ENCODE results near the gene CABP7. TPM values are rescaled to one million over a fixed set of nuclear protein-coding genes. Genes with fewer than 3 reads are reported as not detected.
"Not testable (repeated sequence)": the region's sequence is repeated elsewhere in the genome, so short reads cannot be mapped to it uniquely, and the experiment has no call there.

The CABP7 gene
- total RNA-seq, 1 experiment from 2014 or later: not detected

GRCh38 chr22:29739346-29739875 lies 19.6 kb downstream of the CABP7 start:
- Histone ChIP-seq H3K36me3 (replicated peaks; ENCODE audit: control insufficient read depth, insufficient read depth, low read length) (no peaks in the 10 kb centered on the region; the same call in 1 of the 2 replicates), H3K27me3 (ENCODE audit: control insufficient read depth, insufficient read depth, low read length) (no peaks in the 10 kb centered on the region), H3K4me3 (ENCODE audit: insufficient read depth, low read depth, low read length) (no peak overlapping the region)
- peak; percentile 44 for DNase-seq

GRCh38 chr22:29740216-29740615 lies 20.4 kb downstream of the CABP7 start:
- peak; percentile 35 for DNase-seq
- H3K36me3 ChIP-seq (replicated peaks; ENCODE audit: control insufficient read depth, insufficient read depth, low read length): no peaks in the 10 kb centered on the region; the same call in 1 of the 2 replicates
- no peaks in the 10 kb centered on the region for H3K27me3 ChIP-seq (ENCODE audit: control insufficient read depth, insufficient read depth, low read length)
- H3K4me3 ChIP-seq (ENCODE audit: insufficient read depth, low read depth, low read length): no peak overlapping the region

GRCh38 chr22:29741926-29742325 lies 22.1 kb downstream of the CABP7 start:
- H3K4me3 ChIP-seq (ENCODE audit: insufficient read depth, low read depth, low read length): no peak overlapping the region
- H3K36me3 ChIP-seq (replicated peaks; ENCODE audit: control insufficient read depth, insufficient read depth, low read length): no peaks in the 10 kb centered on the region; the same call in 1 of the 2 replicates
- DNase-seq: no peak
- no peaks in the 10 kb centered on the region for H3K27me3 ChIP-seq (ENCODE audit: control insufficient read depth, insufficient read depth, low read length)

GRCh38 chr22:29742326-29742725 lies 22.5 kb downstream of the CABP7 start:
- DNase-seq: peak; percentile 42

GRCh38 chr22:29744902-29745301 lies 25.1 kb downstream of the CABP7 start:
- no peak overlapping the region for H3K4me3 ChIP-seq (ENCODE audit: insufficient read depth, low read depth, low read length)
- H3K36me3 ChIP-seq (replicated peaks; ENCODE audit: control insufficient read depth, insufficient read depth, low read length): no peaks in the 10 kb centered on the region
- no peak for DNase-seq
- H3K27me3 ChIP-seq (ENCODE audit: control insufficient read depth, insufficient read depth, low read length): no peaks in the 10 kb centered on the region

More at GRCh38 chr22:29742326-29742725, 22.5 kb downstream of the CABP7 start:
- Histone ChIP-seq H3K4me3 (ENCODE audit: insufficient read depth, low read depth, low read length) (no peak overlapping the region), H3K27me3 (ENCODE audit: control insufficient read depth, insufficient read depth, low read length) (no peaks in the 10 kb centered on the region), H3K36me3 (replicated peaks; ENCODE audit: control insufficient read depth, insufficient read depth, low read length) (no peaks in the 10 kb centered on the region; the same call in 1 of the 2 replicates)

- no peaks in the 10 kb centered on the region for H3K27me3 ChIP-seq (ENCODE audit: control insufficient read depth, insufficient read depth, low read length)
- DNase-seq: peak; percentile 33
Observed at GRCh38 chr22:29747832-29748231, 28.0 kb downstream of the CABP7 start.

GRCh38 chr22:29748248-29748893 lies 28.6 kb downstream of the CABP7 start:
- H3K36me3 ChIP-seq (replicated peaks; ENCODE audit: control insufficient read depth, insufficient read depth, low read length): no peaks in the 10 kb centered on the region
- H3K27me3 ChIP-seq (ENCODE audit: control insufficient read depth, insufficient read depth, low read length): no peaks in the 10 kb centered on the region

More at GRCh38 chr22:29747832-29748231, 28.0 kb downstream of the CABP7 start:
- Histone ChIP-seq H3K4me3 (ENCODE audit: insufficient read depth, low read depth, low read length) (no peak overlapping the region), H3K36me3 (replicated peaks; ENCODE audit: control insufficient read depth, insufficient read depth, low read length) (no peaks in the 10 kb centered on the region)

GRCh38 chr22:29750029-29750428 lies 30.2 kb downstream of the CABP7 start:
- no peak overlapping the region for H3K4me3 ChIP-seq (ENCODE audit: insufficient read depth, low read depth, low read length)
- no peaks in the 10 kb centered on the region for H3K27me3 ChIP-seq (ENCODE audit: control insufficient read depth, insufficient read depth, low read length)
- no peak for DNase-seq
- no peaks in the 10 kb centered on the region for H3K36me3 ChIP-seq (replicated peaks; ENCODE audit: control insufficient read depth, insufficient read depth, low read length)

More at GRCh38 chr22:29748248-29748893, 28.6 kb downstream of the CABP7 start:
- H3K4me3 ChIP-seq (ENCODE audit: insufficient read depth, low read depth, low read length): no peak overlapping the region
- DNase-seq: no peak

GRCh38 chr22:29750559-29751538 lies 31.0 kb downstream of the CABP7 start:
- DNase-seq: no peak
- no peaks in the 10 kb centered on the region for H3K27me3 ChIP-seq (ENCODE audit: control insufficient read depth, insufficient read depth, low read length)
- no peak overlapping the region for H3K4me3 ChIP-seq (ENCODE audit: insufficient read depth, low read depth, low read length)
- no peaks in the 10 kb centered on the region for H3K36me3 ChIP-seq (replicated peaks; ENCODE audit: control insufficient read depth, insufficient read depth, low read length)

GRCh38 chr22:29751669-29752068 lies 31.9 kb downstream of the CABP7 start:
- H3K27me3 ChIP-seq (ENCODE audit: control insufficient read depth, insufficient read depth, low read length): no peaks in the 10 kb centered on the region
- DNase-seq: no peak
- H3K4me3 ChIP-seq (ENCODE audit: insufficient read depth, low read depth, low read length): no peak overlapping the region
- no peaks in the 10 kb centered on the region for H3K36me3 ChIP-seq (replicated peaks; ENCODE audit: control insufficient read depth, insufficient read depth, low read length)

GRCh38 chr22:29753808-29754657 lies 34.2 kb downstream of the CABP7 start:
- DNase-seq: no peak
- H3K36me3 ChIP-seq (replicated peaks; ENCODE audit: control insufficient read depth, insufficient read depth, low read length): no peaks in the 10 kb centered on the region
- H3K4me3 ChIP-seq (ENCODE audit: insufficient read depth, low read depth, low read length): no peak overlapping the region
- no peaks in the 10 kb centered on the region for H3K27me3 ChIP-seq (ENCODE audit: control insufficient read depth, insufficient read depth, low read length)

GRCh38 chr22:29754658-29755395 lies 35.0 kb downstream of the CABP7 start:
- H3K4me3 ChIP-seq (ENCODE audit: insufficient read depth, low read depth, low read length); H3K36me3 ChIP-seq (replicated peaks; ENCODE audit: control insufficient read depth, insufficient read depth, low read length); DNase-seq; H3K27me3 ChIP-seq (ENCODE audit: control insufficient read depth, insufficient read depth, low read length): not testable (repeated sequence)

GRCh38 chr22:29755889-29756288 lies 36.1 kb downstream of the CABP7 start:
- no peak for DNase-seq
- H3K36me3 ChIP-seq (replicated peaks; ENCODE audit: control insufficient read depth, insufficient read depth, low read length): no peaks in the 10 kb centered on the region
- no peak overlapping the region for H3K4me3 ChIP-seq (ENCODE audit: insufficient read depth, low read depth, low read length)
- no peaks in the 10 kb centered on the region for H3K27me3 ChIP-seq (ENCODE audit: control insufficient read depth, insufficient read depth, low read length)
